ENCODE measurements around the gene GFRA1.

GFRA1 gene

DNA sequence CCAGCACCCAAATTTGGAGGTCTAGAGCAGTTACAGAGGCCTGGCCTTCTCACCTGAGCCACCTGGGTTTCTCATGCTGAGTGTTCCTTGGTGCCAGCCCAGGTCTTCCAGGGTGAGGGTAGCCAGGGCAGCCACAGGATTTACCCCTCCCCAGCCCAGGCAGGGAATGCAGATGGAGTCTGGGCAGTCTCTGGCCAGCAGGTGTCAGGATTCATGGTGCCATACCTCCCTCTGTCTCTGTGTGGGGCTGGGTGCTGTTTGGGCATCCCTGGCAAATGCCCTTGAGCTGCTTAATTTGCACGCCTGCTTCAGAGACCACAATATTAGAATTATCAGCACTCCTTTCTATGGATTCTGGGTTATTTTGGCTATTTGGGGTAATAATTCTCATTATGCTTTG lies 246.7 kb downstream of the GFRA1 start:
- no peak for DNase-seq (ENCODE audit: low spot score)

DNA sequence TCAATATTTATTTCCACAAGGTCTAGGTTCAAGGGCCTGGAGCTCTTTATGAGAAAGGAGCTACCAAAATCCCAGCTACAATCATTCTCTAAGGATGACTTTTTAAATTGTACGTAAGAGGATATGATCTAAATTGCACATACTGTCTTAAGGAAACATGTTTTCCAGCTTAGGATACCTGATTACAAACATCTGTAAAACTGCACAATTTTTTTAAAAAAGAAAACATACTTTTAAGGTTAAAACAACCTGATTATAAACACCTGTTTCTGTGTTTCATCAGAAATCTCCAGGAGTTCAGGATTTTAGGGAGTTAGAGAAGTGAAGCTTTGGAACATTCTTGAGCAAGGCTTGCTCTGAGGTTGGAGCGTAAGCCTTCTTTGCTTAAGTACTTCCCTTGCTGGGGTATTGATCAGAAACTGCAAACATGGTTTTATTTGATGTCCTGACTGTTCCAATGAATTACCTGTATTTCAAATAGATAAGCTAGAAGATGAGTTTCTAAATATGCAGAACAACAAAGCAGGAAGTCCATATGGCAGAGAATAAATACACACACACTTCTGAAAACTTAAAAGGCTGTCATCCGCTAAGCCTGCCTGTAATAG lies 248.6 kb downstream of the GFRA1 start:
- no peak for DNase-seq (ENCODE audit: low spot score)

DNA sequence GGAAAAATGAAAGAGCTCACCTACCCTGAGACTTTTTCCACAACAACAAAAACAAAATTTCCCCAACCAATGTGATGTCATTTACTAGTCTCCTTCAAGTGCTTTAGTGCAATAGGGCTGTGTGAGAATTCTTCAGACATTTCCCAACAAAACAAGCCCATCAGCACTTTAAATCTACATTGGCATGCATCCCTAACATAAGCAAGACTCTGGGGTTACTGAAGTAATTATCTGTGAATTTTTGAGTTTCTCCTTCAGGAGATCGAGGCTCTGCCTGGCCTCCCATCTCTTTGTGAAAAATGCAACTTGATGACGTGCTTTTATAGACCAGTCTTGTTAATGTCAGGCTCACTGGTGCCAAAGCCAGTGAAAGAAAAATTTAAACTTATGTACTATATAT lies 255.6 kb downstream of the GFRA1 start:
- DNase-seq (ENCODE audit: low spot score), result no peak

DNA sequence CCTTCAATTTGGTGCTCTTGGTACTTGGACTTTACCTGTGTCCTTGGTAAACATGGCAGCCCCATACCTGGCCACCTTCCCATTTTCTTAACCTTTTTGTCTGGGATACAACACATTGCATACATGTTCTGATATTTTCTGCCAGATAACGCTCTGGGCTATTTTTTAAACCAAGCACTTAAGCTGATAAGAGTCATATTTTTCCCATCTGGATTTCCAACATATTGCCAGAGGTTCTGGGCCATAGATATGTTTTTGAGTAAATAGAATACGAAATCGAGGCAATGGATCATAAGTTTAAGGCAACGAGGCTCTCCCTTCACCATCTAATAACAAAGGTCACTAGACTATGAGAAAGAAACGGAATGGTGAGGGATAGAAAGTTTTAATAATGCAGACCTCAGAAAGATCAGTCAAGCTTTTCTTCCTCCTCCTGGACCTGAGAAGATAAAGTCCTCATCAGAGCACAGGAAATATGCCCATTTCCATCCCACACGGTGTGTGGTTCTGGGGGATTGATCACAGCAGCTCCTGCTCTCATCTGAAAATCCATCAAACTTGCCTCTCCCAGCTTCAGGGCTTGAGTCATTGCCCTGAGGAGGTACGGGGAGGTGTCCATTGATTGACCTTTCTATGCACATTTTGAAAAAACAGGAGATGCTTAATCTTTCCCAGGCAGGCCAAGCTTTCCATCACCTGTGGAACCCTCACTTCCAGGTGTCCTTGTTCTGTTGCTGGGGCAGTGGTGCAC lies 257.2 kb downstream of the GFRA1 start:
- no peak for DNase-seq (ENCODE audit: low spot score)

DNA sequence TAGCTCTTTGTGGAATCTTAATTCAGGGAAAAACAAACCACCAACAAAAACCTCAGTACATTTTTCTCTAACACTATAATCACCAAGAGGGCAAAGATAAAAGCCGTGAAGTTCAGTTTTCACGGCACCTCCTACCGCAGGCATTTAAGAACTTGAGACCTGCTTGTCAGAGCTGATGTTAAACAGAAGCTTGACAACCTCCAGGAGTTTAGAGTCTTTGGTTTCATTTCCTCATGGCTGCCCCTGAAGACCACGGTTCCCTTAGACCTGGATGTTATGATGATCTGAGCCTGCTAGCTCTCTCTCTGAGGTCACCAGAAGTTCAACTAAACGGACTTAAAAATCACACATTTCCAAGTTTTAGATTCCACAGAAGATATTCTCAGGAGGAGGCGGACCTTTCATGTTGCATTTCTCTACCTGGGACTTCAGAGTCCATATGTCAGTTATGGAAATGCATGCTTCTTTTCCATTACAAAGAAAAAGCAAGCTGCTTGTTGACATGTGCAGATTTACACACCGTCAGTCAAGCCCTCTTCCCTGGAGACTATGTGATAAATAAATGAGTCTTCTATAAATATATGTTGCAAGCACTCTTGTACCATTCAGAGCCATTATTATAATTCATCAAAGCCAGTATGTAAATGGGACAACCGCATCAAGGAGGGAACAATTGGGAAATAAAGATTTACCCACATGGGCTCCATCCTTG lies 258.0 kb downstream of the GFRA1 start:
- no peak for DNase-seq (ENCODE audit: low spot score)

DNA sequence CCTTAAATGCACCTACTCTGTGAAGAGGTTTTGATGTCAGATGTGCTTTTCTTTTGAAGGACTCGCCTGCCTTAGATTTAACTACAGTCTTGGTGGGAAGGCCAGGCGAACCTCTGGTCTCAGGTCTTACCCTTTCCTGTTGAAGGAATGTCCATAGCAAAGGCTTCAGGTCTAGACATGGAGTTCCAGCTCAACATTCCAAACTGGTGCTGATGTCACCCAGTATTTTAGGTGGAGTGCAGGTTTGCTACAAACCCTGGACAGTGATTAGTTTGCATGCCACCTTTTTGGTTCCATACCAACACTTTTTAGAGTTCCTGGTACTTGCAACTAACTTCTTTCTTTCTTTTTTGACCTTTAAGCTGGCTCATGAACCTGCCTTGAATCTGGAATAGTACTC lies 258.7 kb downstream of the GFRA1 start:
- DNase-seq (ENCODE audit: low spot score), result no peak

DNA sequence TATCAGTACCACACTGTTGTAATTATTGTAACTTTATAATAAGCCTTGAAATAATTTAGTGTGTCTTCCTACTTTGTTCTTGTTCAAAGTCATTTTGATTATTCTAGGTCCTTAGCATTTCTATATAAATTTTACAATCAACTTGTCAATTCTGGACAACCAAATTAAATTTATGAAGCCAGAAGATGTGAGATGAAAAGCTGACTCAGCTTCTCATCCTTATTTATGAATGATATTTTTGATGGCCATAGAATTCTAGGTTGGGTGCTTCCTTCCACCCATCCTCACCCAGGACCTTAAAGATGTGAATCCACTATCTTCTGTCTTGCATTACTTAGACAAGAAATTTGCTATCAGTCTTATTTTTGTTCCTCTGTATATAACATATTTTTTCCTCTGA lies 261.1 kb downstream of the GFRA1 start:
- DNase-seq (ENCODE audit: low spot score), result no peak

DNA sequence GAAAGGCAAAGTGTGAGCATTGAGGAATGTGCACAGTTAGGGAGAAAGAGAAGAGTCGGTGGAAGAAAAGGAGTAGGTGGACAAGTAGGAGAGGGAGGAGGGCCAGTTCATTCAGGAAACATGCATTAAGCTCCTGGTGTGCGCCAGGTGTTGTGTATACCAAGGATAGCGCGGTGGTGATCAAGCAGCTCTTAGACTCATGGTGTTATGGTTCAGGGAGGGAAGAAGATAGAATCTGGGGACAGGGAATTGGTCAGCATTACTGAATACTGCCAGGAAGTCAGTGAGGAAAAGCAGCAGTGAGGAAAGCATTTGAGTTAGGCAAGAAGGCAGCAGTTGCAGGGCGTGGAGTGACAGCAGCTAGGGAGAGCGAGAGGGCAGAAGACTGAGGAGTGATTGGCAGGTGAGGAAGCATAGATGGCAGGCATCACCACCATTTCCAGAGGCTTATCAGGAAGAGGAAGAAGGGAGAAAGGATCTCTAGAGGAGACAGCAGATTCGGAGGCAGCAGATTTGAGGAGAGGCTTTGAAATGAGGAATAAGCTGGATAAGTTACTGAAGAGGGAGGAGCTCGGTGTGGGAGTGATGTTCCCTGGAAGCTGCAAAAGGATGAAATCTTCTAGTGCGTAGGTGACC lies 265.6 kb downstream of the GFRA1 start:
- DNase-seq (ENCODE audit: low spot score), result no peak
